H1 (cell line): ENCODE measurements around the gene CACNB1. TPM values are rescaled to one million over a fixed set of nuclear protein-coding genes. Genes with fewer than 3 reads are reported as not detected.

ENCODE experiments used
- BACH1 ChIP-seq: IDR thresholded peaks from 2 replicates; pipeline ENCODE4 v1.6.1; 2012; ENCODE audit warnings: low read length, improper control_type of control experiment
- BCL11A ChIP-seq, 2 experiments: IDR thresholded peaks; one replicate each; pipeline ENCODE4 v1.6.1; 2011; ENCODE audit warnings: low read depth in 2 of 2, low read length in 2 of 2, mild to moderate bottlenecking in 2 of 2
- BRCA1 ChIP-seq: IDR thresholded peaks from 2 replicates; pipeline ENCODE4 v1.6.1; 2012; ENCODE audit warnings: low read depth, low read length, improper control_type of control experiment
- CBX5 ChIP-seq: fragments of 300-800, 300-1000 bp; sonication (generic); IDR thresholded peaks from 2 replicates; pipeline ENCODE4 v1.7.1; 2016; ENCODE audit warnings: antibody characterized with exemption, low read length, low read depth
- CHD2 ChIP-seq: IDR thresholded peaks from 2 replicates; pipeline ENCODE4 v1.6.1; 2012; ENCODE audit warnings: low read length, improper control_type of control experiment
- CTCF ChIP-seq, 3 experiments: IDR thresholded peaks; 1 replicate in 2 of 3; 2 replicates in 1 of 3; pipeline versions ENCODE4 v1.5.1 to v1.6.1; 2011; ENCODE audit warnings: low read length in 3 of 3, mild to moderate bottlenecking in 3 of 3, inconsistent platforms in 2 of 3, low read depth in 1 of 3, moderate library complexity in 1 of 3; ENCODE audit not compliant: insufficient read depth in 1 of 3; ENCODE audit errors: control extremely low read depth in 1 of 3
- FOSL1 ChIP-seq: IDR thresholded peaks from 2 replicates; pipeline ENCODE4 v1.6.1; 2011; ENCODE audit warnings: mild to moderate bottlenecking, low read depth, low read length, moderate library complexity; ENCODE audit not compliant: insufficient read depth
- MAX ChIP-seq: IDR thresholded peaks from 2 replicates; pipeline ENCODE4 v1.6.1; 2012; ENCODE audit warnings: inconsistent platforms
- NANOG ChIP-seq: IDR thresholded peaks from 2 replicates; pipeline ENCODE4 v1.6.1; 2011; ENCODE audit warnings: low read length, low read depth, mild to moderate bottlenecking, inconsistent platforms; ENCODE audit not compliant: insufficient read depth, poor library complexity, severe bottlenecking
- POU5F1 ChIP-seq: IDR thresholded peaks from 2 replicates; pipeline ENCODE4 v1.6.1; 2011; ENCODE audit warnings: low read depth, mild to moderate bottlenecking, low read length, moderate library complexity
- RBBP5 ChIP-seq: IDR thresholded peaks from 2 replicates; pipeline ENCODE4 v1.7.1; 2012; ENCODE audit warnings: low read depth, mild to moderate bottlenecking, inconsistent platforms, low read length, moderate library complexity, borderline replicate concordance
- RXRA ChIP-seq: IDR thresholded peaks from 2 replicates; pipeline ENCODE4 v1.6.1; 2011; ENCODE audit warnings: low read depth, mild to moderate bottlenecking, low read length, moderate library complexity; ENCODE audit not compliant: insufficient read depth
- SIX5 ChIP-seq: IDR thresholded peaks from 2 replicates; pipeline ENCODE4 v1.6.1; 2011; ENCODE audit warnings: mild to moderate bottlenecking, low read depth, low read length
- SP1 ChIP-seq: IDR thresholded peaks from 2 replicates; pipeline ENCODE4 v1.6.1; 2011; ENCODE audit warnings: low read depth, low read length
- SP4 ChIP-seq: IDR thresholded peaks from 2 replicates; pipeline ENCODE4 v1.6.1; 2012; ENCODE audit warnings: low read length, inconsistent platforms
- TAF7 ChIP-seq: optimal IDR thresholded peaks from 2 replicates; pipeline ENCODE3; 2011; ENCODE audit warnings: low read depth, mild to moderate bottlenecking, inconsistent platforms, low read length, moderate library complexity, borderline replicate concordance
- TCF12 ChIP-seq: IDR thresholded peaks from 2 replicates; pipeline ENCODE4 v1.6.1; 2011; ENCODE audit warnings: low read depth, mild to moderate bottlenecking, low read length
- USF2 ChIP-seq: IDR thresholded peaks from 2 replicates; pipeline ENCODE4 v1.6.1; 2011; ENCODE audit warnings: low read length, improper control_type of control experiment
- ZNF274 ChIP-seq: IDR thresholded peaks from 2 replicates; pipeline ENCODE4 v1.7.0; 2012; ENCODE audit warnings: low read length, borderline replicate concordance; ENCODE audit errors: extremely low read depth
- polyA plus RNA-seq, 7 experiments: library from polyadenylated mRNA; depleted of rRNA in 3 of 7; stranded (reverse) in 5 of 7; unstranded in 2 of 7; fragments of >200 nt in 5 of 7; fragments of 200-250 nt in 2 of 7; gene quantifications; 1 replicate in 5 of 7; 2 replicates in 1 of 7; 4 replicates in 1 of 7; pipeline versions ENCODE4 v1.2.1 to v1.2.3, GENCODE V29; 2011 to 2013; ENCODE audit warnings: missing spikeins in 2 of 7, mixed read lengths in 2 of 7
- total RNA-seq: library from RNA; stranded (reverse); fragmentation: NEBNext Ultra II Directional; extraction: Animal tissue kit (Norgen Biotek cat#: 25700); gene quantifications from 2 replicates; pipeline ENCODE4 v1.2.1, GENCODE V29; 2021

Gene CACNB1
- total and polyA plus RNA-seq, 2 of the 8 experiments (the other 6 are each of a cell fraction or from before 2014, with no cell fraction given), result 7.2 to 17.8 TPM

GRCh38 chr17:39239640-39240314 lies 42.3 kb upstream of the CACNB1 start (continued):
- peak; percentile 91 to 100 (median 99) for TF ChIP-seq CTCF (IDR thresholded peaks at IDR 0.05; ENCODE audit: control extremely low read depth in 1 of 3, insufficient read depth in 1 of 3, low read depth in 1 of 3, low read length in 3 of 3)
- TF ChIP-seq TAF7, result no peak
- no peak for TF ChIP-seq CBX5
- no peak for TF ChIP-seq RXRA
- no peak for TF ChIP-seq BCL11A (IDR thresholded peaks at IDR 0.05; ENCODE audit: low read depth in 2 of 2, low read length in 2 of 2)
- TF ChIP-seq BRCA1, result no peak
- no peak for TF ChIP-seq CHD2
- no peak for TF ChIP-seq USF2
- TF ChIP-seq SIX5, result no peak
- no peak for TF ChIP-seq NANOG
- TF ChIP-seq FOSL1, result no peak
- TF ChIP-seq ZNF274, result no peak
- TF ChIP-seq SP1, result no peak
- no peak for TF ChIP-seq SP4
- no peak for TF ChIP-seq RBBP5
- no peak for TF ChIP-seq POU5F1
- peak; percentile 81 for TF ChIP-seq MAX
- peak; percentile 77 for TF ChIP-seq BACH1
- TF ChIP-seq TCF12, result peak; percentile 95
